Measurements from ENCODE around the gene BARHL1. TPM values are rescaled to one million over a fixed set of nuclear protein-coding genes. Genes with fewer than 3 reads are reported as not detected.

BARHL1 gene
- polyA plus RNA-seq, 1 donor (not counting 4 experiments of a cell fraction or from before 2014, with no cell fraction given) = not detected

- TF ChIP-seq CTCF (optimal IDR thresholded peaks at IDR 0.05 in 1 of 3, IDR thresholded peaks at IDR 0.05 in 1 of 3, conservative IDR thresholded peaks at IDR 0.05 in 1 of 3; ENCODE audit: extremely low read depth in 1 of 3, insufficient read depth in 2 of 3, low read length in 3 of 3) = no peak
- TF ChIP-seq EZH2 (IDR thresholded peaks at IDR 0.05; ENCODE audit: low read length) = no peak
- H3K4me2 ChIP-seq (ENCODE audit: control insufficient read depth, extremely low read depth, insufficient read depth, low read depth, low read length) = no peak overlapping the region
- peaks cover 2% of the 10 kb centered on the region for H3K4me1 ChIP-seq (ENCODE audit: control insufficient read depth, extremely low read depth, insufficient read depth, low read length)
- no peak for FAIRE-seq
- H3K4me3 ChIP-seq (ENCODE audit: control insufficient read depth in 2 of 3, extremely low read depth in 1 of 3, insufficient read depth in 2 of 3, low read depth in 1 of 3, low read length in 3 of 3) = no peak overlapping the region
- no peaks in the 10 kb centered on the region for H3K79me2 ChIP-seq (ENCODE audit: control insufficient read depth, insufficient read depth, low read length)
- peaks cover 3 to 10% of the 10 kb centered on the region in 2 experiments for H3K36me3 ChIP-seq (ENCODE audit: control insufficient read depth in 2 of 2, extremely low read depth in 1 of 2, insufficient read depth in 2 of 2, low read length in 2 of 2)
- no peak for DNase-seq (ENCODE audit: low read depth, low spot score)
- no peak overlapping the region for H2AFZ ChIP-seq (ENCODE audit: control insufficient read depth, low read length)
- no peak overlapping the region for H3K27ac ChIP-seq (ENCODE audit: control insufficient read depth, insufficient read depth, low read length)
- no peaks in the 10 kb centered on the region for H3K9me3 ChIP-seq (ENCODE audit: control insufficient read depth, low read depth, low read length)
- peaks cover 20% of the 10 kb centered on the region for H4K20me1 ChIP-seq (ENCODE audit: control insufficient read depth, extremely low read depth, insufficient read depth, low read length)
- H3K9ac ChIP-seq (ENCODE audit: control insufficient read depth, extremely low read depth, insufficient read depth, low read length) = no peak overlapping the region
- dilution Hi-C loops (cut with MboI; ENCODE audit: extremely low pct_ligation_motif_present, low sequenced_read_pairs) = no loop called here
- H3K27me3 ChIP-seq (ENCODE audit: control insufficient read depth, extremely low read depth, insufficient read depth, low read length) = peaks cover 68% of the 10 kb centered on the region
- H3K9me1 ChIP-seq (ENCODE audit: control insufficient read depth, extremely low read depth, insufficient read depth, low read length) = peaks cover 2% of the 10 kb centered on the region
Observed at GRCh38 chr9:132590037-132590317, 7.6 kb downstream of the BARHL1 start.

- no peak overlapping the region for H3K27ac ChIP-seq (ENCODE audit: control insufficient read depth, insufficient read depth, low read length)
- H3K9me1 ChIP-seq (ENCODE audit: control insufficient read depth, extremely low read depth, insufficient read depth, low read length) = peaks cover 1% of the 10 kb centered on the region
- H4K20me1 ChIP-seq (ENCODE audit: control insufficient read depth, extremely low read depth, insufficient read depth, low read length) = peaks cover 15% of the 10 kb centered on the region
- no peaks in the 10 kb centered on the region for H3K79me2 ChIP-seq (ENCODE audit: control insufficient read depth, insufficient read depth, low read length)
- no peak overlapping the region for H3K9ac ChIP-seq (ENCODE audit: control insufficient read depth, extremely low read depth, insufficient read depth, low read length)
- H2AFZ ChIP-seq (ENCODE audit: control insufficient read depth, low read length) = no peak overlapping the region
- dilution Hi-C loops (cut with MboI; ENCODE audit: extremely low pct_ligation_motif_present, low sequenced_read_pairs) = no loop called here
- H3K4me2 ChIP-seq (ENCODE audit: control insufficient read depth, extremely low read depth, insufficient read depth, low read depth, low read length) = no peak overlapping the region
- TF ChIP-seq CTCF (optimal IDR thresholded peaks at IDR 0.05 in 1 of 3, IDR thresholded peaks at IDR 0.05 in 1 of 3, conservative IDR thresholded peaks at IDR 0.05 in 1 of 3; ENCODE audit: extremely low read depth in 1 of 3, insufficient read depth in 2 of 3, low read length in 3 of 3) (no peak), EZH2 (IDR thresholded peaks at IDR 0.05; ENCODE audit: low read length) (peak; percentile 97)
- peaks cover 3 to 14% of the 10 kb centered on the region in 2 experiments for H3K36me3 ChIP-seq (ENCODE audit: control insufficient read depth in 2 of 2, extremely low read depth in 1 of 2, insufficient read depth in 2 of 2, low read length in 2 of 2)
- DNase-seq (ENCODE audit: low read depth, low spot score) = no peak
- no peaks in the 10 kb centered on the region for H3K4me1 ChIP-seq (ENCODE audit: control insufficient read depth, extremely low read depth, insufficient read depth, low read length)
- no peak overlapping the region for H3K4me3 ChIP-seq (ENCODE audit: control insufficient read depth in 2 of 3, extremely low read depth in 1 of 3, insufficient read depth in 2 of 3, low read depth in 1 of 3, low read length in 3 of 3)
- peaks cover 62% of the 10 kb centered on the region for H3K27me3 ChIP-seq (ENCODE audit: control insufficient read depth, extremely low read depth, insufficient read depth, low read length)
- FAIRE-seq = no peak
- H3K9me3 ChIP-seq (ENCODE audit: control insufficient read depth, low read depth, low read length) = no peaks in the 10 kb centered on the region
Observed at GRCh38 chr9:132590318-132591182, 8.1 kb downstream of the BARHL1 start.
